Stimulated activated naive CD8-positive, alpha-beta T cell treated with anti-CD3 and anti-CD28 coated beads, Interleukin-15, amount 100 ng/mL, for 72 hours (primary cell): ENCODE measurements around the gene CTBP2.

Experiments used
- ATAC-seq: fragments of 150-1000 bp; cut with Tn5 transposase; 2 replicates; pipeline ENCODE4 v1.10.0; 2021; ENCODE audit warnings: mild to moderate bottlenecking, moderate library complexity
- DNase-seq, 2 donors: peaks; one replicate each; pipeline ENCODE4 v3.0.0; 2021 to 2022
- H3K27ac Mint-ChIP-seq, 2 donors: one replicate each; pipeline ENCODE4 v1.8.0; 2022; ENCODE audit warnings: mild to moderate bottlenecking in 2 of 2, mixed read lengths in 2 of 2, moderate library complexity in 2 of 2
- H3K27me3 Mint-ChIP-seq: one replicate; pipeline ENCODE4 v1.8.0; 2022; ENCODE audit warnings: mixed read lengths
- H3K4me1 Mint-ChIP-seq: one replicate; pipeline ENCODE4 v1.8.0; 2022; ENCODE audit warnings: mild to moderate bottlenecking, mixed read lengths
- H3K4me3 Mint-ChIP-seq, 2 donors: one replicate each; pipeline ENCODE4 v1.8.0; 2022; ENCODE audit warnings: mild to moderate bottlenecking in 2 of 2, mixed read lengths in 2 of 2, moderate library complexity in 1 of 2
- H3K9me3 Mint-ChIP-seq, 2 donors: one replicate each; pipeline ENCODE4 v1.8.0; 2022; ENCODE audit warnings: mixed read lengths in 2 of 2

CTBP2 gene

GRCh38 chr10:125102821-125103220 is 57.5 kb downstream of the CTBP2 start:
- DNase-seq (no peak), ATAC-seq (no peak)
- Mint-ChIP-seq H3K27ac (no peak overlapping the region), H3K9me3 (peaks cover 0 to 5% of the 10 kb centered on the region in 2 donors), H3K4me3 (no peak overlapping the region), H3K4me1 (no peaks in the 10 kb centered on the region), H3K27me3 (peaks cover 11% of the 10 kb centered on the region)

- H3K4me1 Mint-ChIP-seq, result no peaks in the 10 kb centered on the region
- DNase-seq (no peak), ATAC-seq (no peak)
- H3K4me3 Mint-ChIP-seq, result no peak overlapping the region
- H3K27ac Mint-ChIP-seq, result no peak overlapping the region
- no peaks in the 10 kb centered on the region for H3K9me3 Mint-ChIP-seq
- peaks cover 11% of the 10 kb centered on the region for H3K27me3 Mint-ChIP-seq
Observed at GRCh38 chr10:125102246-125102645, 58.1 kb downstream of the CTBP2 start.

- ATAC-seq (no peak), DNase-seq (no peak)
- no peaks in the 10 kb centered on the region for H3K4me1 Mint-ChIP-seq
- no peaks in the 10 kb centered on the region for H3K9me3 Mint-ChIP-seq
- no peak overlapping the region for H3K4me3 Mint-ChIP-seq
- peaks cover 11% of the 10 kb centered on the region for H3K27me3 Mint-ChIP-seq
- no peak overlapping the region for H3K27ac Mint-ChIP-seq
Observed at GRCh38 chr10:125101581-125101980, 58.8 kb downstream of the CTBP2 start.

- H3K27me3 Mint-ChIP-seq, result peaks cover 11% of the 10 kb centered on the region
- H3K9me3 Mint-ChIP-seq, result no peaks in the 10 kb centered on the region
- no peaks in the 10 kb centered on the region for H3K4me1 Mint-ChIP-seq
Observed at GRCh38 chr10:125101049-125101448, 59.3 kb downstream of the CTBP2 start.

GRCh38 chr10:125097409-125098070 is 62.8 kb downstream of the CTBP2 start:
- Mint-ChIP-seq H3K27ac (no peak overlapping the region), H3K9me3 (no peaks in the 10 kb centered on the region), H3K4me3 (no peak overlapping the region), H3K27me3 (peaks cover 26% of the 10 kb centered on the region), H3K4me1 (no peaks in the 10 kb centered on the region)
- DNase-seq (no peak), ATAC-seq (no peak)

More at GRCh38 chr10:125101049-125101448, 59.3 kb downstream of the CTBP2 start:
- DNase-seq (no peak), ATAC-seq (no peak)
- Mint-ChIP-seq H3K4me3 (no peak overlapping the region), H3K27ac (no peak overlapping the region)

GRCh38 chr10:125096975-125097374 is 63.4 kb downstream of the CTBP2 start:
- no peak overlapping the region for H3K4me3 Mint-ChIP-seq
- DNase-seq, result no peak
- no peaks in the 10 kb centered on the region for H3K4me1 Mint-ChIP-seq
- ATAC-seq, result no peak
- H3K9me3 Mint-ChIP-seq, result no peaks in the 10 kb centered on the region
- no peak overlapping the region for H3K27ac Mint-ChIP-seq
- H3K27me3 Mint-ChIP-seq, result peaks cover 26% of the 10 kb centered on the region

GRCh38 chr10:125096371-125096770 is 64.0 kb downstream of the CTBP2 start:
- Mint-ChIP-seq H3K27me3 (peaks cover 26% of the 10 kb centered on the region), H3K27ac (no peak overlapping the region), H3K4me1 (no peaks in the 10 kb centered on the region), H3K9me3 (no peaks in the 10 kb centered on the region), H3K4me3 (no peak overlapping the region)
- no peak for DNase-seq
- no peak for ATAC-seq

GRCh38 chr10:125095776-125096175 is 64.6 kb downstream of the CTBP2 start:
- Mint-ChIP-seq H3K4me3 (no peak overlapping the region), H3K4me1 (no peaks in the 10 kb centered on the region), H3K27ac (no peak overlapping the region), H3K27me3 (peaks cover 26% of the 10 kb centered on the region), H3K9me3 (no peaks in the 10 kb centered on the region)
- ATAC-seq, result no peak
- DNase-seq, result no peak

- H3K4me1 Mint-ChIP-seq, result no peaks in the 10 kb centered on the region
- H3K4me3 Mint-ChIP-seq, result no peak overlapping the region
- H3K27ac Mint-ChIP-seq, result no peak overlapping the region
- peaks cover 26% of the 10 kb centered on the region for H3K27me3 Mint-ChIP-seq
- DNase-seq (no peak), ATAC-seq (no peak)
- H3K9me3 Mint-ChIP-seq, result no peaks in the 10 kb centered on the region
Observed at GRCh38 chr10:125095228-125095627, 65.1 kb downstream of the CTBP2 start.

- Mint-ChIP-seq H3K27ac (no peak overlapping the region), H3K4me1 (no peaks in the 10 kb centered on the region), H3K27me3 (peaks cover 21% of the 10 kb centered on the region), H3K9me3 (no peaks in the 10 kb centered on the region), H3K4me3 (no peak overlapping the region)
- no peak for ATAC-seq
- DNase-seq, result no peak
Observed at GRCh38 chr10:125094806-125095205, 65.6 kb downstream of the CTBP2 start.

- ATAC-seq, result no peak
- no peak for DNase-seq
- Mint-ChIP-seq H3K27ac (no peak overlapping the region), H3K4me1 (no peaks in the 10 kb centered on the region), H3K27me3 (peaks cover 20% of the 10 kb centered on the region), H3K9me3 (no peaks in the 10 kb centered on the region), H3K4me3 (no peak overlapping the region)
Observed at GRCh38 chr10:125093974-125094705, 66.2 kb downstream of the CTBP2 start.

- ATAC-seq (no peak), DNase-seq (no peak)
- peaks cover 25% of the 10 kb centered on the region for H3K27me3 Mint-ChIP-seq
- no peaks in the 10 kb centered on the region for H3K9me3 Mint-ChIP-seq
- H3K27ac Mint-ChIP-seq, result no peak overlapping the region
- H3K4me1 Mint-ChIP-seq, result no peaks in the 10 kb centered on the region
- no peak overlapping the region for H3K4me3 Mint-ChIP-seq
Observed at GRCh38 chr10:125093199-125093973, 67.0 kb downstream of the CTBP2 start.

- peaks cover 31% of the 10 kb centered on the region for H3K27me3 Mint-ChIP-seq
- H3K9me3 Mint-ChIP-seq, result no peaks in the 10 kb centered on the region
- no peaks in the 10 kb centered on the region for H3K4me1 Mint-ChIP-seq
- H3K27ac Mint-ChIP-seq, result no peak overlapping the region
- ATAC-seq, result no peak
- H3K4me3 Mint-ChIP-seq, result no peak overlapping the region
- no peak for DNase-seq
Observed at GRCh38 chr10:125092564-125093031, 67.8 kb downstream of the CTBP2 start.

GRCh38 chr10:125091891-125092290 is 68.5 kb downstream of the CTBP2 start:
- no peak overlapping the region for H3K4me3 Mint-ChIP-seq
- H3K9me3 Mint-ChIP-seq, result no peaks in the 10 kb centered on the region
- H3K27me3 Mint-ChIP-seq, result peaks cover 36% of the 10 kb centered on the region
- ATAC-seq (no peak), DNase-seq (no peak)
- H3K4me1 Mint-ChIP-seq, result no peaks in the 10 kb centered on the region
- no peak overlapping the region for H3K27ac Mint-ChIP-seq

- DNase-seq (no peak), ATAC-seq (no peak)
- Mint-ChIP-seq H3K27me3 (peaks cover 50% of the 10 kb centered on the region), H3K27ac (no peak overlapping the region), H3K4me1 (no peaks in the 10 kb centered on the region), H3K9me3 (no peaks in the 10 kb centered on the region), H3K4me3 (no peak overlapping the region)
Observed at GRCh38 chr10:125089469-125089868, 70.9 kb downstream of the CTBP2 start.

- Mint-ChIP-seq H3K4me1 (no peaks in the 10 kb centered on the region), H3K27ac (no peak overlapping the region), H3K9me3 (no peaks in the 10 kb centered on the region), H3K4me3 (no peak overlapping the region), H3K27me3 (peaks cover 39% of the 10 kb centered on the region)
- DNase-seq (no peak), ATAC-seq (no peak)
Observed at GRCh38 chr10:125087897-125088215, 72.5 kb downstream of the CTBP2 start.
